ENCODE results near the gene NT5C1B.

DNA sequence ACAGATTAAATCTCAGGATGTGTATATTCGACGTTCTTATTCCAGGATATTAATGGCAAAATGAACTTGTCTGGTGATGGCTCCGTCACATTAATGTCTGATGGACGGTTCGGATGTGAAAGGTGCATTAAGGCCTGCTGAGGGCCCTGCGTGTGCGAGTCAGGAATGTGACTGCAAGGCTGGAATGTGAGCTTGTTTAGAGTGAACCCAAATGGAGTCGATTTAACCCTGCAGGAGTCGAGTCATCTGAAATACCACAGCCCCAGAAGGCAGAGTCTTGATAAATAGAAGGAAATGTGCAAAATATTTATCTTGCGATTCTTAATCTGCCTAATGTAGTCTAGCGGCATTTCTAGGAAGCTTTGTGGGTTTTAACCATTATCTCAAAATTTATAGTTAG lies 73.3 kb downstream of the NT5C1B start:
- no peak for TF ChIP-seq CTCF (conservative IDR thresholded peaks at IDR 0.05; ENCODE audit: low read length)
- TF ChIP-seq EZH2phosphoT487 (IDR thresholded peaks at IDR 0.05; ENCODE audit: borderline replicate concordance): no peak
